A549 (cell line): ENCODE data around the gene CABCOCO1.

ENCODE experiments used
- E2F6 ChIP-seq: IDR thresholded peaks from 2 replicates; pipeline ENCODE4 v1.6.1; 2012; ENCODE audit warnings: low read depth, borderline replicate concordance
- EP300 ChIP-seq, 2 experiments: fragments of >200 bp; sonication (Bioruptor Twin); formaldehyde crosslinking; IDR thresholded peaks; 2 replicates in 1 of 2; 3 replicates in 1 of 2; pipeline ENCODE4 v1.6.1; 2016 to 2017
- ESRRA ChIP-seq: fragments of 150-350 bp; IDR thresholded peaks from 2 replicates; pipeline ENCODE4 v1.6.1; 2014; ENCODE audit warnings: mild to moderate bottlenecking, low read length, borderline replicate concordance
- GATA3 ChIP-seq: IDR thresholded peaks from 2 replicates; pipeline ENCODE4 v1.6.1; 2012; ENCODE audit warnings: borderline replicate concordance
- MAFK ChIP-seq: fragments of 450-650 bp; IDR thresholded peaks from 2 replicates; pipeline ENCODE4 v1.6.1; 2014; ENCODE audit not compliant: partially characterized antibody
- MYC ChIP-seq: IDR thresholded peaks from 2 replicates; pipeline ENCODE4 v1.6.1; 2012; ENCODE audit warnings: mild to moderate bottlenecking, inconsistent platforms, low read length, improper control_type of control experiment, borderline replicate concordance
- POLR2AphosphoS2 ChIP-seq: conservative IDR thresholded peaks from 2 replicates; pipeline ENCODE4 v1.6.1; 2012; ENCODE audit warnings: low read length, improper control_type of control experiment, inconsistent platforms
- REST ChIP-seq: fragments of 200-600 bp; sonication (generic); IDR thresholded peaks from 2 replicates; pipeline ENCODE4 v1.6.1; 2016; ENCODE audit warnings: antibody characterized with exemption, mild to moderate bottlenecking, moderate library complexity

GRCh38 chr10:61787170-61787569, 124.4 kb downstream of the CABCOCO1 start:
- TF ChIP-seq GATA3, result no peak
- no peak for TF ChIP-seq REST
- TF ChIP-seq POLR2AphosphoS2, result no peak
- TF ChIP-seq EP300 (IDR thresholded peaks at IDR 0.05), result no peak
- TF ChIP-seq E2F6, result no peak
- TF ChIP-seq MYC, result no peak
- no peak for TF ChIP-seq ESRRA
- TF ChIP-seq MAFK, result no peak
